GM08714 (cell line): Measurements from ENCODE around the gene ADAM12.

ENCODE experiments used
- H3K4me3 ChIP-seq: fragments of 200-500 bp; sonication (Bioruptor generic); 2 replicates; pipeline ENCODE4 v1.5.1; 2014; ENCODE audit warnings: mild to moderate bottlenecking, low read length, inconsistent platforms
- ZNF274 ChIP-seq: IDR thresholded peaks from 2 replicates; pipeline ENCODE4 v1.6.1; 2012; ENCODE audit warnings: mild to moderate bottlenecking, low read depth, low read length

The ADAM12 gene

GRCh38 chr10:126073606-126074005, 314.7 kb downstream of the ADAM12 start:
- H3K4me3 ChIP-seq: no peak overlapping the region
- TF ChIP-seq ZNF274: no peak

- no peak overlapping the region for H3K4me3 ChIP-seq
- no peak for TF ChIP-seq ZNF274
These were observed 315.7 kb downstream of the ADAM12 start for GRCh38 chr10:126072622-126073021.

- no peak for TF ChIP-seq ZNF274
- H3K4me3 ChIP-seq: no peak overlapping the region
These were observed 317.6 kb downstream of the ADAM12 start for GRCh38 chr10:126070476-126071215.

GRCh38 chr10:126068322-126068721, 320.0 kb downstream of the ADAM12 start:
- TF ChIP-seq ZNF274: no peak
- H3K4me3 ChIP-seq: no peak overlapping the region

- no peak for TF ChIP-seq ZNF274
- no peak overlapping the region for H3K4me3 ChIP-seq
These were observed 321.8 kb downstream of the ADAM12 start for GRCh38 chr10:126066456-126066855.

- no peak for TF ChIP-seq ZNF274
- H3K4me3 ChIP-seq: no peak overlapping the region
These were observed 322.4 kb downstream of the ADAM12 start for GRCh38 chr10:126065751-126066377.

GRCh38 chr10:126064512-126064911, 323.8 kb downstream of the ADAM12 start:
- TF ChIP-seq ZNF274: no peak
- H3K4me3 ChIP-seq: no peak overlapping the region

GRCh38 chr10:126063353-126063791, 324.9 kb downstream of the ADAM12 start:
- TF ChIP-seq ZNF274: no peak
- no peak overlapping the region for H3K4me3 ChIP-seq

GRCh38 chr10:126062131-126063032, 325.9 kb downstream of the ADAM12 start:
- no peak overlapping the region for H3K4me3 ChIP-seq
- TF ChIP-seq ZNF274: no peak

GRCh38 chr10:126061526-126061925, 326.8 kb downstream of the ADAM12 start:
- no peak for TF ChIP-seq ZNF274
- H3K4me3 ChIP-seq: no peak overlapping the region

GRCh38 chr10:126060261-126060931, 327.9 kb downstream of the ADAM12 start:
- no peak for TF ChIP-seq ZNF274
- no peak overlapping the region for H3K4me3 ChIP-seq

- no peak for TF ChIP-seq ZNF274
- H3K4me3 ChIP-seq: no peak overlapping the region
These were observed 329.0 kb downstream of the ADAM12 start for GRCh38 chr10:126059076-126059826.

- no peak for TF ChIP-seq ZNF274
- H3K4me3 ChIP-seq: no peak overlapping the region
These were observed 329.8 kb downstream of the ADAM12 start for GRCh38 chr10:126058507-126058906.

GRCh38 chr10:126058104-126058503, 330.2 kb downstream of the ADAM12 start:
- no peak overlapping the region for H3K4me3 ChIP-seq
- TF ChIP-seq ZNF274: no peak
